ENCODE data around the gene POLR2F.

POLR2F gene

DNA sequence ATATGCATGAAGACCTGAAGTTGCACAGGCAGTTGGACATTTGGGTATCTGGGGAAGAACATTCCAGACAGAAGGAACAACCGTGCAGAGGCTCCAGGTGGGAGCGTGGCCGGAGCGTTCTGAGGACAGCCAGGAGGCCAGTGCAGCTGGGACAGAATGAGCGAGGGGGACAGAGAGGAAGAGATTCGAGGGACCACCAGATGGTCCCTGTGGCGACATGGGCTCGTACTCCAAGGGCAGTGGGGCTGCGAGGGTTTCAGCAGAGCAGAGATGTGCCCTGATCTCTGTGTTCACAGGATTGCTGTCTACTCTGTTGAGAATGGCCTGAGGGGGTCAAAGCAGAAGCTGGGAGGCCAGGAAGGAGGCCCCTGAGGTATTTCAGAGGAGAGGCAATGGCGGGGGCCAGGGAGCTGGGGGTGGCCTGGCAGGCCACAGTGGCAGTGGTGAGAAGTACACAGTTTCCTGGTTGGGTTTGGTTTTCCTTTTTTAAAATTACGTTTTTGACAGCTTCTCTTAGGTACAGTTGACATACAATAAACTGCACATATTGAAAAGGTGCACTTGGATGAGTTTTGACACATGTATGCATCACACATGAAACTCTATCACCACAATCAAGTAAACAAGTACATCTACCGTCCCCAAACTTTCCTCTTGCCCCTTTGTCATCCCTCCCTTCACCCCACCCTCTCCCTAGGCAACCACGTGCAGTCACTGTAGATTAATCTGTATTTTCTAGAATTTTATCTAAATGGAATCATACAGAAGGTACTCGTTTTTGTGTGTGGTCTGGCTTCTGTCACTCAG, 55.7 kb downstream of the POLR2F start:
- no peak for DNase-seq

DNA sequence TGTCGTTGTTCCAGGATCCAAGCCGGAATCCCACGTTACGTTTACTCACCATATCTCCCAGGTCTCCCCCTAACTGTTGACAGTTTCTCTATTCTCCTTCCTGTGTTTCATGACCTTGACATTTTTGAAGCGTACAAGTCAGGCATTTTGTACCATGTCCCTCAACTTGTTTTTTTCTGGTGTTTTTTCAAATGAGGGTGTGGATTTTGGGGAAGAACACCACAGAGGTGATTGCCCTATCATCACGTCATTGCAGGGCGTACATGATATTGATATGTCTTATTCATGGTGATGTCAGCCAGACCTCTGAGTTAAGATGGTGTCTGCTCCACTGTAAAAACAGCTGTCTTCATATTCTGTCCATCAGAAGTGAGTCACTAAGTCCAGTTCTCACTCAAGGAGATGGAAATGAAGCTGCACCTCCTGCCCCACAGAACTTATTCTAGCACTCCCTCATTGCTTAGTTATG, 59.1 kb downstream of the POLR2F start:
- DNase-seq: no peak

DNA sequence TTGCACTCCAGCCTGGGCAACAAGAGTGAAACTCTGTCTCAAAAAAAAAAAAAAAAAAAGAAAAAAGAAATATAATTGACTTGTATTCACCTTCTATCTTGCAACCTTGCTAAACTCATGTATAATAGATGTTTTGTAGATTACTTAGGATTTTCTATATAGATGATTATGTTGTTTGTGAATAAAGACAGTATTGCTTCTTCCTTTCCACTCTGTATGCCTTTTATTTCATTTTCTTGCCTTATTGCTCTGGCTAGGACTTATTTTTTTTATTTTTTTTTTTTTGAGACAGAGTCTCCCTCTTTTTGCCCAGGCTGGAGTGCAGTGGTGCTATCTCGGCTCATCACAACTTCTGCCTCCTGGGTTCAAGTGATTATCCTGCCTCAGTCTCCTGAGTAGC, 60.6 kb downstream of the POLR2F start:
- DNase-seq: no peak

DNA sequence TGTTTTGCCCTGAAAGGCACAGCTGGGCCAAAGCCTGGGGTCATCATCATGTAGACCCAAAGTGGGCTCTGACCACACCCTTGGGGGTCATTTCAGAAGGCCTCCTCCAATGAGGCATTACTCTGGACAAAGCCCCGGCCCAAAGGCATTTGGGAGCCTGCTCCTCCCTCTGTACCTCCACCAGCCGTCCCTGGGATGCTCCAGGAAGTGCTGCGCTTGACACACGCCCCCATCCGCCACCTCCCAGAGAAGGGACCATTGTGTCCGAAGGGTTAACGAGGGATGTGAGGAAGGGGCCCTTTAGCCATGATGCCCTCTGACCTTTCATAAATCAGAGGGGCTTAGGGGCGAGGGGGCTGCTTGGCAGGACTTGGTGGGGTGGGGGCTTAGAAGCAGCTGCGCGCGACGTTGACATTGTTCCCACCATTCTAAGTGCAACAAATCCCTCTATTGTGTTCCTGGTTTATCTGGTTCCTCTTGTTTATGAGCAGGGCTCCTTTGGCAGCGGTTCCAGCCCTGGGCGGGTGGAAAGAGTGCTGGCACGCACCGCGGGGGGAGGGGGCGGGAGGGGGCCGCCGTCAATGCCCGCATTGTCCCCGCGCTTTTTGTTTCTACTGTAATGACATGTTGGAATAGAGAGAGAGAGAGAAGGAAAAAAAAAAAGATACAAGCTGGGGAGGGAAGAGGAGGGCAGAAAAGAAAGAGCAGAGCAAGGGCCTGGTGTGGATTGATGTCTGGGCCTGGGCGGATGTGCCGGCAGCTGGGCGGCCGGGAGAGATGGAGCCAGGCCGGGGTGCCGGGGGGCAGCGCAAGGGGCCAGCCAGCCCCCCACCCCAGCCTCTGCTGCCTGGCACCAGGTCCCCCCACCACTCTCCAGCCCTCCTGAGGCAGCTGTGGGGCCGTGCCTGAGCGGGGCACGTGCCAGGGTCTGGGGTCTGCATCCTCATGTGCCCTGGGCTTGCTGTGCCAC, 63.0 kb downstream of the POLR2F start:
- no peak for DNase-seq

DNA sequence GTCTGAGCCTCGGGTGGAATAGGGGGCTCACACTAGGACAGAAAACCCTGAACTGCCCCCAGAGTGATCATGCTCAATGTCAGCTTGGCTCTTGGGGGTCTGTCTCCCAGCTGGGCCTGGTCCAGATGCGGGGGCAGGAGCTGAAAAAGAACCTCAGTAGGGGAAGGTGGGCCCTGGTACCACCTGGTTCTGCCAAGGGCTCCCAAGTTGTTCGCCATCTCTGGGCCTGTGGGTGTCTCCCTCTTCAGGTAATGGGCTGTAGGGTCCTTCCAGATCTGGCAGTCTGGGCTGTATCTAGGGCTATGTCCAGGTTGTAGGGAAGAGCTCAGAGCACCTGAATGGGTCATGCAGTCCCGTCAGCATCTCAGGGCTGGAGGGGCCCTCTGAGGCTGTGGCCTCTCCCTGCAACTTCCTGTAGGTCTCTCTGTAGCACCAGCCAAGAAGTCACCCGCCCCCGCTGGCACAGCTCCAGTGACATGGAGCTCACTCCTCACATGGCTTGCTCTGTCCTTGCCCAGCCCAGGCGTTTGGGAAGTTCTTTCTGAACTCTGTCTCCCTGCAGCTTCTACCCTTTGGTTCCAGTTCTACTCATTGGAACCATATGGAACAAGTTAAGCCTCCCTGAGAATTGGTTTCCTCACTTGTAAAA, 63.9 kb downstream of the POLR2F start:
- DNase-seq: no peak

DNA sequence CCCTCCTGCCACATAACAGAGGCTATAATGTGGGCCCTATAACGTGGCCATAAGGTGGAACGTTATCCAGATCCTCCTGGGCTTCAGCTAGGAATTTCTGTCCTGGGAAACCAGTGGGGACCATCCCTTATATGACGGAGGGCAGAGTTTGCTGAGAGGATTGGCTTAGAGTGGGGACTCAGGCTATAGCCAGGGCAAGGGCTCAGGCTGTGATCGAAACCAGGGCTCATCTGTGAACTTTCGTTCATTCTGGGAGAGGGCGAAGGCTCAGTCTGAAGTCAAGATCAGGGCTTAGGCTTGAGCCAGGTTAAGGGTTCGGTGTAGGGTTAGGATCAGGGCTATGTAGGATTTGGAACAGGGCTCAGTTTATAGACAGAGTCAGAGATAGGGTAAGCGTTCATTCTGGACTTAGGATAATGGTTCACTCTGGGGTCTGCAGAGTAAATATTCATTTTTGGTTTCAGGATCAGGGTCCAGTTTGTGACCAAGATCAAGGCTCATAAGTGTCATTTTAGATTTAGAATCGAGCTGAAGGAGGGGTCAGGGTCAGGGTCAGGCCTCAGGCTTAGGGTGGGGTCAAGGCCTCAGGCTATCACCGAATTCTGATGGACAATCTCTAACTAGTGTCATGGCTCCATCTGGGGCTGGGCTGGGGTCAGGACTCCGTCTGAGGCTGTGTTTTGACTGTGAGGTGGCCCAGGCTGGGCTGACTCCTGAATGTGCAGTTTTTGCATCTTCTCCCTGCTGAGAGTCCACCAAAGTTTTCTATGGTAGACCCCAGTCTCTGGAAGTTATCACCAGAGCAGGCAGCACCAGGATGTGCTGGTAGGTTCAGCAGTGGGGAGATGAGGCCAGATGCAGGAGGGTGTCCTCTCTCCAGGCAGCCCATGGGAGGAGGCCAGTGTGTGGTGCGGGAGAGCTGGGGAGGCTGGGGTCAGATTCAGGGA, 64.7 kb downstream of the POLR2F start:
- no peak for DNase-seq

Data from CD4-positive, alpha-beta T cell treated with Interferon gamma for 1 hour (primary cell).